NCI-H2029 treated with DMSO at 0.1 percent for 48 hours (cell line): ENCODE data around the gene ZNF483.
"Not testable (repeated sequence)": the region's sequence is repeated elsewhere in the genome, so short reads cannot be mapped to it uniquely, and the experiment has no call there.

ENCODE experiments used
- DNase-seq: peaks from one replicate; lab custom pipeline; 2025; lab: John Stamatoyannopoulos, UW

Gene ZNF483

GRCh38 chr9:111525056-111525977 is at the start of gene ZNF483:
TSS of gene ZNF483 (plus strand) at chr9:111525179. CDS start at chr9:111527396, 2,217 bp downstream.
- DNase-seq: peak; percentile 53

GRCh38 chr9:111475195-111475594 is 49.8 kb upstream of the ZNF483 start:
- DNase-seq: no peak

- no peak for DNase-seq
Measured at GRCh38 chr9:111477677-111478076, 47.3 kb upstream of the ZNF483 start.

GRCh38 chr9:111481885-111482636 is 42.9 kb upstream of the ZNF483 start:
- DNase-seq: peak; percentile 89

- DNase-seq: peak; percentile 52
Measured at GRCh38 chr9:111482694-111483438, 42.1 kb upstream of the ZNF483 start.

- DNase-seq: no peak
Measured at GRCh38 chr9:111483439-111483857, 41.5 kb upstream of the ZNF483 start.

GRCh38 chr9:111483858-111484571 is 41.0 kb upstream of the ZNF483 start, which contains the start of gene ECPAS:
TSS of gene ECPAS (minus strand) at chr9:111484383. CDS start at chr9:111472918, 11,465 bp downstream.
- DNase-seq: no peak

GRCh38 chr9:111484572-111484894 is 40.4 kb upstream of the ZNF483 start:
- DNase-seq: no peak

GRCh38 chr9:111497196-111497595 is 27.8 kb upstream of the ZNF483 start:
- DNase-seq: not testable (repeated sequence)

GRCh38 chr9:111501005-111501562 is 23.9 kb upstream of the ZNF483 start:
- no peak for DNase-seq

GRCh38 chr9:111501648-111502047 is 23.3 kb upstream of the ZNF483 start:
- DNase-seq: no peak

- no peak for DNase-seq
Measured at GRCh38 chr9:111502506-111502905, 22.5 kb upstream of the ZNF483 start.

GRCh38 chr9:111511581-111511980 is 13.4 kb upstream of the ZNF483 start:
- DNase-seq: not testable (repeated sequence)

- DNase-seq: no peak
Measured at GRCh38 chr9:111514967-111515366, 10.0 kb upstream of the ZNF483 start.

- DNase-seq: no peak
Measured at GRCh38 chr9:111516061-111516465, 8.9 kb upstream of the ZNF483 start.

- no peak for DNase-seq
Measured at GRCh38 chr9:111524731-111525055, 286 bp upstream of the ZNF483 start.

- DNase-seq: no peak
Measured at GRCh38 chr9:111527347-111527746, 2.4 kb downstream of the ZNF483 start.

GRCh38 chr9:111529787-111530186 is 4.8 kb downstream of the ZNF483 start:
- no peak for DNase-seq

- no peak for DNase-seq
Measured at GRCh38 chr9:111531716-111532115, 6.7 kb downstream of the ZNF483 start.

- DNase-seq: no peak
Measured at GRCh38 chr9:111533099-111533790, 8.3 kb downstream of the ZNF483 start.
